ENCODE data around the gene PLEKHN1.

PLEKHN1 gene

DNA sequence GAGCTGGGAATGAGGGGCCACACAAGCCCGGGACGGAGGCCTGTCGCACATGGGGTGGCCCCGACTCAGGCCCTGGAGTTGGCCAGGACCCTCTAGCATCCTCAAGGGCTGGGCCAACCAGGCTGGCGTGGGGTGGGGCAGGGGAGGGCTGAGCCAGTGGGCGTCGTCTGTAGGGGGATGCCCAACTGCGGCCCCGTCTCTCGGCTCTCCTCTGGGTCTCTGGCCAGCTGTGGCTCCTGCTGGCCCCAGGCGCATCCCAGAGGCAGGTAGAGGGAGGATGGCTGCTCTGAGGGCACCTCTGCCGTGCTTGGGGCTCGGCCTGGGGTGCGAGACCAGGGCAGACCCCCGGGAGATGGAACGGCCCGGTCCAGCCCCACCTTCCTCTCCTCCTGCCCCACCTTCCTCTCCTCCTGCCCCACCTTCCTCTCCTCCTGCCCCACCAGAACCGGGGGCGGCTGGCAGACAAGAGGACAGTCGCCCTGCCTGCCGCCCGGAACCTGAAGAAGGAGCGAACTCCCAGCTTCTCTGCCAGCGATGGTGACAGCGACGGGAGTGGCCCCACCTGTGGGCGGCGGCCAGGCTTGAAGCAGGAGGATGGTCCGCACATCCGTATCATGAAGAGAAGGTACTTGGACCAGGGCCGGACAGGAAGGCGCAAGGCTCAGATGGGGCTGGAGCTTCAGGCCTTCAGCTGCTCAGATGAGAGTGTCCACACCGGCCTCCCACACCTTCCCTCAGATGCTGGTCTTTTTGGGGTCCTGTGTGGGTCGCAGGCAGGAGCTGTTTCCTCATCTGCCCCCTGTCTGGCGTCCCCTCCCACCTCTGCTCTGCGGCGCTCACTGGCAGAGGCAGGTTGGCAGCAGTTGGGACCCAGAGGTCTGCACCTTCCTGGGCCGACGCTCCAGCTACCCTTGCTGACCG is 36.3 kb upstream of the PLEKHN1 start:
- no peak for DNase-seq (ENCODE audit: low spot score)

DNA sequence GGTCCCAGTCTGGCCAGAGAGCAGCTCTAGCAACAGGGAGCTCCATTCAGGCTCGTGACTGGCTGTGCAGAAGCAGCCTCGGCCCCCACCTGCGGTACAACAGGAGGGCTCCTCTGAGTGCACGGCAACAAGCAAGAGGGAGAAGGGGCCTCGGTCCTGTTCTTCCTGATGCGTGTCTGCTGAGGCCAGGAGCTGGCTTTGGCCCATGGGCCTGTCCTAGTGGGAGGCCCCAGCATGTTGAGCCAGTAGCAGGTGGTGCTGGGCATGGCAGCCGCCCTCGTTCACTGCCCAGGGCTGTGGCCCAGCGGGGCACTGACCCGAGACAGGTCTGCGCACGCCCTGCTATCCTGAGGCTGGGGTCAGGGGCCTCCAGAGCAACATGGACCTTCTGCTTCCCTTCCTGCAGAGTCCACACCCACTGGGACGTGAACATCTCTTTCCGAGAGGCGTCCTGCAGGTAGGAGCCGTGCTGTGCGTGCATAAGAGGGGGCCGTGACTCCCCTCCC is 35.6 kb upstream of the PLEKHN1 start:
- no peak for DNase-seq (ENCODE audit: low spot score)

DNA sequence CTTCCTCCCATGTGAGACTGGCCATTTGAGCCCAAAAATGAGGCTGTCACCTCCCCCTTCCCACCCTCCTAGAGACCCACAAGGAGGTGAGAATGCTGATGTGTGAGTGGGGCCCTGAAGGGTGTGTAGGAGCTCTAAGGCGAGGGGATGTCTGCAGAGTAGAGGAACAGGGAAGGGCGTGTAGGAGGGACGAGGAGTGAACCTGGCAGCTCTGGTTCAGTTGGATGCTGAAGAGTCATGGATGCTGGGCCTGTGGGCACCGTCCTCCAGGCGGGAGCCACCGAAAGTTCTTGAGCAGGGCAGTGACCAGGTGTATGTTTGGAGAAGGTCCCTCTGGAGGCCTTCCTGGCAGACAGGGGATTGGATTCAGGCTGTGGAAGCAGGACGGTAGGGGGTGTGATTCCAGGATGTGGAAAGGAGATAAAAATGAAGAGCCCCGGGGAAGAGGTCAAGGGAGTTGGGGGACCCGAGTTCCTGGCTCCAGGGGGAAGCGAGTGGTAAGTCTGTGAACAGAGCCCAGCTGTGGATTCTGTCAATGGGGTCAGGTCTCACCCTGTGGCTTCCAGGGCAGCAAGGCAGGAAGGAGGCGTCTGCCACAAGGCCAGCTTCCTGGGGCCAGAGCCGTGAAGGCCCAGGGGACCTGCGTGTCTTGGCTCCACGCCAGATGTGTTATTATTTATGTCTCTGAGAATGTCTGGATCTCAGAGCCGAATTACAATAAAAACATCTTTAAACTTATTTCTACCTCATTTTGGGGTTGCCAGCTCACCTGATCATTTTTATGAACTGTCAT is 34.7 kb upstream of the PLEKHN1 start:
- no peak for DNase-seq (ENCODE audit: low spot score)

DNA sequence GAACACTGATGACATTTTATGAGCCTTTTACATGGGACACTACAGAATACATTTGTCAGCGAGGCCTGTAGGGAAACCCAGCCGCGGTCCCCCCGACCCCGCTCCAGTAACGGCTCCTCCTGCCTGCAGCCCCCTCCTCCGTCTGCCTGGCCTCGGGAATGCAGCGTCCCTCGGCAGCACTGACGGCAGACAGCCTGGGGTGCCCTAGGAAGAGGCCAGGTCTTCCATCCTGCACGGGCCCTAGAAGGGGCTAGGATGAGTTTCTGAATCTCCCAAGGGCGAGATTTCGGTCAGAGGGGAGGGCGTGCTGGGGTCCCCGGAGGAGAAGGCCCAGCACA is 34.1 kb upstream of the PLEKHN1 start:
- DNase-seq (ENCODE audit: low spot score): no peak

DNA sequence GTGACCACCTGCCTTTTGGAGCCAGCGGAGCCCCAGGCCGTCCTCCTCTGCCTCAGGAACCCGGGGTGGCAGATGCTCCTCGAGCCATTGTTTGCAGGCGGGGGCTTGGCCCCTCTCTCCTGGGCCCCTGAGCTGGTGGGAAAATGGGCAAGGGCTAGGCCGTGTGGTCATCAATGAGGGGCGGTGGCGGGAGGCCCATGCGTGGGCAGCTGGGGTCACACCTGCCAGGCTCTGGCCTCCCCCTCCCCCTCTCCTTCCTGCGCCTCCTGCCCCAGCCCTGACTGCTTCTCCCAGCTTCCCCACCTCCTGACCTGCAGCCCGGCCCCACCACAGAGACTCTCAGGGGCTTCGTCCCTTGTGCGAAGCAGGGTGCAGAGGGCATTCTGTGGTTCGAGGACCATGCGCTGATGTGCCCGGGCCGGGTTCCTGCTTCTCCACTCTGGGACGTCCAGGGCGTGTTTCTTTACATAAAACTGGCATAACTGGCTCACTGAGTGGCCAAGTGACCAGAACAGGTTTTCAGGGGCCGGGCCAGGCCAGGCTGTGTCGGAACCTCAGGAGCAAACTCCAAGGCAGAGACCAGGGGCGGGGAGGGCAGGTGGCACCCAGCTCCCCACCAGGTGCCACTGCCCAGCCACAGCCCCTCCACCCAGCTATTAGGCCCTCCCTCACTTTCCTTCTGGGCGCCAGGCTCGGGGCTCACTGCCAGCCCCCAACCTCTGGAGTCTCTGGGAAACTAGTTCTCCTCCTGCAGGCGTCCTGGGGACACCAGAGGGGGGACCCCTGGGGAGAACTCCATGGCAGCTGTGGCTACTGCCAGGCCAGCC is 33.3 kb upstream of the PLEKHN1 start:
- DNase-seq (ENCODE audit: low spot score): no peak

DNA sequence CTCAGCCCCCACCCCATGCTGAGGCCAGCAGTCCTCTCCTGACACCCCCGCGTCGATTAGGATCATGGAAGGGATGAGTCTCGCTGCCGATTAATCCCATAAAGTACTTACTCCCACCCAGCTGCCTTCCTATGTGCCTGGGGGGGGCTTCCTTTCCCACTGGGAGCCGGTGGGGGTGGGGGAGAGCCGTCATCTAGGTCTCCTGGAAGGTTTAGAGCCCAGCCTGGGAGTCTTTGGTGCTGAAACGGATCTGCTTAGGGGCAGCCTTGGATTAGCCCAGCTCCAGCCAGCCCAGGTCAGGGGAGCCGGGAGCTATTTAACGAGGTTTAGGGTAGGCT is 32.7 kb upstream of the PLEKHN1 start:
- DNase-seq (ENCODE audit: low spot score): no peak

DNA sequence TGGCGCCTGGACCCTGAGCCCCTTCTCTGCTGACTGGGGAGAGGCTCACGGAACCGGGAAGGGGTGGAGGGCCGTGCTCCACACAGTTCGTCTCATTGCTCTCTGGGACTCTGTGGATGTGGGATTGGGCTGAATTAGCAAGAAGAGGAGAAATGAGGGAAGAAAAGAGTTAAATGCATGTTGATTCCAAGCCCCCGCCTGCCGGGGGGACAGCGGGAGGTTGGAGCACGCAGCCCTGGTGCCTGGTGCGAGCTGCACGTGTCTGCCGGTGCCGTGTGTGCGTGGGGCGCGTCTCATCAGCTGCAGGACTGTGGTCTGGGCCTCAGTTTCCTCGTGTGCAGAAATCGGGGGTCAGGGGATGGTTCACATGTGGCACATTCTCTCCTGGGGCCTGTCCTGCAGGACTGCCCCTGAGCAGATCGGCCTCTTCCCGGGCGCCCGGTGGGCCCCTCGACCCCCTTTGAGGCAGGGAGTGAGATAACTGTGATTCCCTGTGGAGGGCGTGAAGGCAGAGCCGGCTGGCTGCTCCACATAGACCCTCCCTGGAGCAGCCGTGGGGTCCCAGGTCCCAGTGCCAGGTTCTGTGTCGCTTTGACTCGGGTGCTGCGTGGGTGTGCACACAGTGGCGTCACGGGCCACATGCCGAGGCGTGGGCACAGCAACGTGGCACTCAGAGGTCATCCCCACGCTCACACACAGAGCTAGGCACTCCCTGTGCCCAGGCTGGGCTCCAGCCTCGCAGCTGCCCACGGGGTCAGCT is 31.1 kb upstream of the PLEKHN1 start:
- no peak for DNase-seq (ENCODE audit: low spot score)

DNA sequence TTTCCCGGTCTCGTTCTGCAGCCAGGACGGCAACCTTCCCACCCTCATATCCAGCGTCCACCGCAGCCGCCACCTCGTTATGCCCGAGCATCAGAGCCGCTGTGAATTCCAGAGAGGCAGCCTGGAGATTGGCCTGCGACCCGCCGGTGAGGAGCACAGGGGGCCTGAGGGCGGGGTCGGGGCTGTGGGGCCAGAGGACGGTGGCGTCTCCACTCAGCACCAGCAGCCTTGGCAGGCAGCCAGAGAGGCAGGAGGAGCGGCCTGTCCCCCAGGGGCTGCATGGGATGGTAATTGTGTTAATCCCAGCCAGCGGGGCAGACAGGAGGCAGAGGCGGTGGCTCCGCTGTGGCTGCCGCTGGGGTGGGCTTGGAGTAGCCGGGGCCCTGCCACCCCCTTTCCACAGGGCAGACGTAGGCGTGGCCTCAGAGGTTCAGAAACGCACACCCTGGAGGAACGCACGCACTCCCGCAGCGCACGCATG is 30.5 kb upstream of the PLEKHN1 start:
- DNase-seq (ENCODE audit: low spot score): no peak

DNA sequence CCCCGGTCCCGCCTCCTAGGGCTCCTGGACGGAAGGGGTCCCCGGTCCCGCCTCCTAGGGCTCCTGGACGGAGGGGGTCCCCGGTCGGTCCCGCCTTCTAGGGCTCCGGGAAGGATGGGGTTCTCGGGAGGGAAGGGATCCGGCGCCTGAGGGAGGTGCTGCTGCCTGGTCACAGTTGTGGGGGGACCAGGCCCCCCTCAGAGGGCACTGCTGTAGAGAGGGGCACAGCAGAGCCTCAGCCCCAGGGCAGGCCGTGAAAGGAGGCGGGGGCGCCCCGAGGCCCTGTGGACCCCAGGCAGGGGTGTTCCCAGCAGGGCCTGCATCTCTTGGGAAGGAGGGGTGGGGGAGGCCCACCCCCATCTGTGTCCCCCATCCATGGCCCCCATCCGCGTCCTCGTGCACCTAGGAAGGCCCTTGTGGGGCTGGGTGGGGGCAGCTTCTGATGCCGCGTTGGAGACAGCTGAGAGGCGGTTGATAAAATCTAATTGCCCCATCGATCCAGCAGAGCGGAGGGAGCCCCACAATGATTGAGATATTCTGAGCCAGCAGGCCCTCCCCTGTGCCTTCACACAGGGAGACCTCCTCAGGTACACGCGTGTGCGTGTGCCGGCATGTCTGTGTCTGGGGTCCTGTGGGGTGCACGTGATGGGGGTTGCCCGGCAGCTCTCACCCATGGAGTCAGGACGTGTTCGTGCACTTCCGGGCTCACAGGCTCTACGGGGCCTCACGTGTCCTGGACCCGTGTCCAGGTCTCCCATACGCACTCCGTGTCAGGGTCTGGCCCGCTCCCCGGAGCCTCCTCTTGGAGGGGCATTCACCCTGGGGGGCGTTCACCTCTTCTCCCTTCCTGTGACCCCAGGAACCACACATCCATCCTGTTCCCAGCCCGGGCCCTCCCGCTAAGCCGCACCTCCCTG is 29.7 kb upstream of the PLEKHN1 start:
- DNase-seq (ENCODE audit: low spot score): no peak

DNA sequence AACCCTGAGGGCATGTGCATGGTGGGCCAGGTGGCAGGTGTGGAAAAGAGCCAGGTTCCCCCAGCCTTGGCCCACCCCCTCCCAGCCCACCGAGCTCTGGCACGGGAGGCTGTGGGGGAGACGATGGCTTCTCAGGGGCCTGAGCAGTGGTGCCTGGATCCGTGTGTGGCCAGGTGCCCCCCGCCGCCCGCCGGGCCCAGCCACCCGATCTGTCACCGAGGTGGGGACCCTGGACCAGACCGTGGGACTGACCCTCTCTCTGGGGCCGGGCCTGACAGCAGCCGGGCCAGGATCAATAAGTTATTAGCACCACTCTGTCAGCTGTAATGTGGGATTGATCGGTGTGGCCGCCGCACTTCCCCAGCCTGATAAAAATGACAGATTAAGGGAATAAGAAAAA is 28.8 kb upstream of the PLEKHN1 start:
- DNase-seq (ENCODE audit: low spot score): no peak

DNA sequence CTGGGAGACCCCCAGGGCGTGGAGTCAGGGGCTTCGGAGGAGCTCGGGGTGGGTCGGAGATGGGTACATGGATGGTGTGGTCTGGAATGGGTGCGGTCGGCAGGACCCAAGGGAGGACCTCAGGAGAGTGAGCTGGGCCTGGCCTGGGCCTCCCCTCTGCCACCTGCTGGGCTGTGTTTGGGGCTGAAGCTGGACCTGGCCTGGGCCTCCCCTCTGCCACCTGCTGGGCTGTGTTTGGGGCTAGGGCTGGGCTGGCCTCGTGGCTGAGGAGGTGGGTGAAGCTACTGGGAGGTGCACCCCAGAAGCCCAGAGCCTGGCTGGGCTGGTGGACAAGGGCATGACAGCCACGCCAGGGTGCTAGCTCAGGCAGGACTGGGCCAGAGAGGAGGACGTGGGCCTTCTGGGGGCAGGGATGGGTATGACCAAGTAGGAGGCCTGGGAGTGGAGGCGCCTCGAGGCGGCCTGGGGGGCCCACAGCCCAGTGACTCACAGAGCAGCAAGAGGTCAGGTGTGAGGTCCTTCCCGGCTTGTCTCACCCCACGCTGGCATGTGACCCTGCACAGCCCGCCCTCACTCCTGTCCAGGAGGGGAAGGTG is 28.1 kb upstream of the PLEKHN1 start:
- no peak for DNase-seq (ENCODE audit: low spot score)

DNA sequence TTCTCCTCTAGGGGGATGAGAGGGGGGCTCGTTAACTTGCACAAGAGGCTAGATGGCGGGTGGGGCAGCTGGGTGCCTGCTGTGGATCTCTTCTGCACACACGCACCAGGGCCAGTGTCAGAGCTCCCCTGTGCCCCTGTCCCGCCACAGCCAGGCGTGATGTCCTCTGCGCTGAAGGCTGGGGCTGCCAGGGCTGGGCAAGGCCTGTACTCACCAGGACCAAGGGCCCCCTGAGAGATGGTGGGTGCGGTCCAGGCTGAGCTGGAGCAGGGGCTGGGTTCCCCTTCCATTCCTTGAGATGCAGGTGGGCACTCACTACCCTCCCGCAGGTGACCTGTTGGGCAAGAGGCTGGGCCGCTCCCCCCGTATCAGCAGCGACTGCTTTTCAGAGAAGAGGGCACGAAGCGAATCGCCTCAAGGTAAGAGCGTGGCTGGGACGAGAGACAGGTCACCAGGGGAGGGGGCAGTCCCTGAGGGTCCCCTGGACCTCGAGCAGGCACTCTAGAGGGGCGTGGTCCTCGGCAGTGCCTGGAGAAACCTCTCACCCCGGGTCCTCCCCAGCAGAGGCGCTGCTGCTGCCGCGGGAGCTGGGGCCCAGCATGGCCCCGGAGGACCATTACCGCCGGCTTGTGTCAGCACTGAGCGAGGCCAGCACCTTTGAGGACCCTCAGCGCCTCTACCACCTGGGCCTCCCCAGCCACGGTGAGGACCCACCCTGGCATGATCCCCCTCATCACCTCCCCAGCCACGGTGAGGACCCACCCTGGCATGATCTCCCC is 27.4 kb upstream of the PLEKHN1 start:
- no peak for DNase-seq (ENCODE audit: low spot score)

DNA sequence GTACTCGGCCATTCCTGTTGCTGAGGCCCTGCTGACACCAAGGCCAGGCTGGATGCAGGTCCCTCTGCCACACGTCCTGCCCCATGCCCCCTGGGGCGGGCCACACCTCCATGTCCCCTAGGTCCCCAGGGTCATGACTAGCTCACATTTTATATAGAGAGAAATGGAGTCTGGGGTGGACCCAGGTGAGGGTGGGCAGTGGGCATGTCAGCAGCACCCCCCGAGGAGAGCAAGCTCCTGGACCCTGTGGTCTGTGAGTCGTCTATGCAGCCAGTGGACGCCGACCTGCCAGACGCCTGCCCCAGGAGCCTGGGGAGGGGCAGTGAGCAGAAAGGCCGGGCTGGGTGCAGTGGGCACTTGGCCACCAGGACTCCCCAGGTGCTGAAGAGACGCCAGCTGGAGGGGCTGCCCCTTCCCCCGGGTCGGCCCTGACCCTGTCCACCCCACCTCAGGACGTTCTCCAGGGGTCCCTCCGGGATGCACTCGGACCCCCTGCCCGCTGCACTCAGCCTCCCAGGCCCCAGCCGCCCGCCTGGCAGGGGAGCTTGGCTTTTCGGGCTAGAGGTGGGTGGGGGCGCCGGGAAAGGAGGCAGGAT is 26.7 kb upstream of the PLEKHN1 start:
- DNase-seq (ENCODE audit: low spot score): no peak

DNA sequence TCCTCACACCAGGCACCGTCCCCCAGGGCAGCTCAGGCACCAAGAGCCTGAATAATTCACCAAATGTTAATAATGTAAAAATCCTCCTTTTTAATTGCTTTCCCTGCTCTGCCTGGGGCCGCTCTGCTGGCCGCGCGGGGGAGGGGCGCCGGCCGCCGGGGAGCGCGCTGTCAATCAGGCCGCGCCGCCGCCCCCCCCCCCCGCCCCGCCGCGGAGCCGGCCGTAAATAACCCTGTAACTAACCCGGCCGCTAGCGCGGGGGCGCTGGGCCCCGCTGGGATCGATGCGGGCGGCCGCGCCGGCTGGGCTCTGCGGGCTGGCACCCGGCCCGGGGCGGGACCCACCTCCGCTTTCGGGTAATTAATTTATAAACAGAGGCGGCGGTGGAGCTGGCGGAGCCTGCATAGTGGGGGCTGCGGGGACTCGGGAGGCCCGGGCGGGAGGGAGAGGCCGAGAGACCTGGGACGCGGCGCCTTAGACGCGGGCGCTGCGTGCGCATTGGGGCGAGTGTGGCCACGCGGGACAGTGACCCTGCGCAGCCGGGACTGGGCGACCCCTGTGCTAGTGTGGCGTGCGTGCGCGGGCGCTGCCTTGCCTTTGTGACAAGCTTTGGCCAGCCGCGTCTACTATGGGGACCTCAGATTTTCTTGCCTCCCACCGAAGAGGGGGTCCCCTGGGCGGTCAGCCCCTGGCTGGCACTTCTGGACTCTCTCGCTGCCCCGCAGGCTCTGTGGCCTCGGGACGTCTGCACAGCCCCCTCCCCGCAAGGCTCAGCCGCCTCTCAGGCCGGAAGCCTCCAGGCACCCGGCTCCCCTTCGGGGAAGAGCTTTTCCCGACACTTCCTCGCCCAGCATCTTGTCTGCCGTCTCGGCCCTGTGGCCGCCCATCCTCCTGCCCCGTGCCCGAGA is 25.9 kb upstream of the PLEKHN1 start:
- DNase-seq (ENCODE audit: low spot score): peak; percentile 49

DNA sequence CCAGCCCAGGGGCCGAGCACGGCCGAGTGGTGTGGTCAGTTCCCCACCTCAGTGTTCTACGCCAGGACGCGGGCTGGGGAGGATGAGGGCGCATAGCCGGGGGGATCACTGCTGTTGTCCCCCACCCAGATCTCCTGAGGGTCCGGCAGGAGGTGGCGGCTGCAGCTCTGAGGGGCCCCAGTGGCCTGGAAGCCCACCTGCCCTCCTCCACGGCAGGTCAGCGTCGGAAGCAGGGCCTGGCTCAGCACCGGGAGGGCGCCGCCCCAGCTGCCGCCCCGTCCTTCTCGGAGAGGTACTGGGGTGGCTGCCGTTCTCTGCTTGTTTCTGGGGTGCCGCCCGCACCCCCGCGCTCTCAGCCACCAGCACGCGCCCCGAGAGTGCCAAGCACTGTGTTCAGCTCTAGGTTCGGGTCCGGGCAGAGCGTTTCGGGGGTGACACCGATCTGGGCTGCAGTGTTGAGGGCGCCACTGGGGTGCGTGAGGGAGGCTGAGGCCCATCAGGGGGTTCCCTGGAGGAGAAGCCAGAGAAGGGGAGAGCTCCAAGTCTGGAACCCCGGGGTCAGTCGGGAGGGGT is 25.2 kb upstream of the PLEKHN1 start:
- DNase-seq (ENCODE audit: low spot score): no peak

DNA sequence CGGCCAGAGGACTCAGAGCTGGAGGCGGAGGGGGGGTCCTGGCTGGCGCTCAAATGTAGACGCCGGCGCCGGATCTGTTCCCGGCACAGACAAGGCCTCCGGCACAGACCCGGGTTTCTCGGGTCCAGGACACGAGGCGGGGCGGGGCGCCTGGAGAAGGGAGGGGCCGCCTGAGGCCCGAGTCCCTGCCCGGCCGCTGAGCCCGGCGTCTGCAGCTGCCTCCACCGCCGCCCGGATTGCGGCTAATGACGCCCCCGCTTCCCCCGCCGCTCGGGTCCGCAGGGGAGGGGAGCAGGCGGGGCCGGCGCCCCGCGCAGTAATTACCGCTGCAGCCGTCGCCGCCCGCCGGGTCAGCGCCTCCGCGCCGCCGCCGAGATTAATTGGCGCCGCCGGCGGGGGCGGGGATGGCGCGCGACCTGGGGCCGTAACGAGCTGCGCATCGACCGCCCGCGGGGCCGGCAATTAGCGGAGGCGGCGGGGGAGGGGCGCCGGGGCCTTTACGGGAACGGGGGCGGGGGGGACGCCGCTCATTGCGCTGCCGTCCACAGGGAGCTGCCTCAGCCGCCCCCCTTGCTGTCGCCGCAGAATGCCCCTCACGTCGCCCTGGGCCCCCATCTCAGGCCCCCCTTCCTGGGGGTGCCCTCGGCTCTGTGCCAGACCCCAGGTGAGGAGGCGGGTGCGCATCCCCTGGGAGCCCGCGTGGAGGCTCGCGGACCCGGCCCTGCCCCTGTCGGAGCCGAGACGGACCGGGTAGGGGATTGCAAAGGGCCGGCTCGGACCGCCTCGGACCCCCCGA is 24.5 kb upstream of the PLEKHN1 start:
- DNase-seq (ENCODE audit: low spot score): peak; percentile 48

DNA sequence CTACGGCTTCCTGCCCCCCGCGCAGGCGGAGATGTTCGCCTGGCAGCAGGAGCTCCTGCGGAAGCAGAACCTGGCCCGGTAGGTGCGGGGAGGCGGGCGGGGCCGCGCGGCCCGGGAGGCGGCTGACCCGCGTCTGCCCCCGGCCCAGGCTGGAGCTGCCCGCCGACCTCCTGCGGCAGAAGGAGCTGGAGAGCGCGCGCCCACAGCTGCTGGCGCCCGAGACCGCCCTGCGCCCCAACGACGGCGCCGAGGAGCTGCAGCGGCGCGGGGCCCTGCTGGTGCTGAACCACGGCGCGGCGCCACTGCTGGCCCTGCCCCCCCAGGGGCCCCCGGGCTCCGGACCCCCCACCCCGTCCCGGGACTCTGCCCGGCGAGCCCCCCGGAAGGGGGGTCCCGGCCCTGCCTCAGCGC is 23.9 kb upstream of the PLEKHN1 start:
- no peak for DNase-seq (ENCODE audit: low spot score)
